IMR-90 (cell line): ENCODE measurements around the gene CD69. TPM values are rescaled to one million over a fixed set of nuclear protein-coding genes. Genes with fewer than 3 reads are reported as not detected.

Experiments
- ATAC-seq: fragments of 200-7000 bp; cut with Tn5 transposase; 2 replicates; pipeline ENCODE4 v1.9.1; 2020; ENCODE audit warnings: low read depth, mild to moderate bottlenecking, moderate library complexity
- BruUV-seq: library from RNA; stranded (reverse); fragments of 400-500 nt; replicated peaks from 2 replicates; lab custom pipeline; 2021; lab: Mats Ljungman, UMichigan
- CTCF ChIA-PET: fragments of 300-600 bp; formaldehyde crosslinking; extraction: SDS; loops from one replicate; lab custom pipeline; 2021; ENCODE audit warnings: antibody characterized with exemption; lab: Yijun Ruan, JAX
- POLR2A ChIA-PET: fragments of 300-600 bp; sonication (Branson Sonifier 250); formaldehyde crosslinking; loops from one replicate; lab custom pipeline; 2022; ENCODE audit warnings: antibody characterized with exemption; ENCODE audit not compliant: unreplicated experiment; lab: Charles Lee
- DNase-seq: peaks from one replicate; pipeline ENCODE4 v3.0.0; 2013
- H2AFZ ChIP-seq: replicated peaks from 2 replicates; pipeline ENCODE3; 2013; ENCODE audit warnings: low read length, mild to moderate bottlenecking; ENCODE audit not compliant: poor library complexity
- H2AK5ac ChIP-seq: 2 replicates; pipeline ENCODE4 v1.6.1; 2013; ENCODE audit warnings: low read depth, low read length, inconsistent platforms
- H2AK9ac ChIP-seq: replicated peaks from 2 replicates; pipeline ENCODE3; 2013; ENCODE audit warnings: mild to moderate bottlenecking, low read depth, low read length, moderate library complexity; ENCODE audit not compliant: poor library complexity
- H2BK120ac ChIP-seq: 2 replicates; pipeline ENCODE4 v1.6.1; 2013; ENCODE audit warnings: low read depth, low read length, inconsistent platforms
- H2BK15ac ChIP-seq: 3 replicates; pipeline ENCODE4 v1.6.1; 2013; ENCODE audit warnings: low read depth, low read length, inconsistent platforms
- H2BK20ac ChIP-seq: 2 replicates; pipeline ENCODE4 v1.6.1; 2013; ENCODE audit warnings: low read depth, mild to moderate bottlenecking, inconsistent platforms, low read length, moderate library complexity
- H2BK5ac ChIP-seq: 2 replicates; pipeline ENCODE4 v1.6.1; 2013; ENCODE audit warnings: mild to moderate bottlenecking, low read depth, low read length, inconsistent platforms; ENCODE audit not compliant: poor library complexity, severe bottlenecking
- H3K14ac ChIP-seq: replicated peaks from 2 replicates; pipeline ENCODE4 v1.6.1; 2013; ENCODE audit warnings: low read depth, low read length, inconsistent platforms
- H3K18ac ChIP-seq: 2 replicates; pipeline ENCODE4 v1.6.1; 2013; ENCODE audit warnings: low read depth, low read length, control low read depth
- H3K23ac ChIP-seq: 2 replicates; pipeline ENCODE4 v1.6.1; 2013; ENCODE audit warnings: low read depth, low read length, inconsistent platforms
- H3K27ac ChIP-seq: 2 replicates; pipeline ENCODE4 v1.5.1; 2013; ENCODE audit warnings: mild to moderate bottlenecking, control low read depth, low read length; ENCODE audit not compliant: insufficient read depth
- H3K27me3 ChIP-seq: 2 replicates; pipeline ENCODE4 v1.6.1; 2013; ENCODE audit warnings: low read length; ENCODE audit not compliant: control insufficient read depth, insufficient read depth
- H3K36me3 ChIP-seq: 2 replicates; pipeline ENCODE4 v1.6.1; 2013; ENCODE audit warnings: low read length, mixed read lengths; ENCODE audit not compliant: control insufficient read depth, insufficient read depth
- H3K4ac ChIP-seq: 2 replicates; pipeline ENCODE4 v1.6.1; 2013; ENCODE audit warnings: low read depth, low read length, inconsistent platforms
- H3K4me1 ChIP-seq: 2 replicates; pipeline ENCODE4 v1.6.1; 2013; ENCODE audit warnings: low read length, mixed read lengths; ENCODE audit not compliant: control insufficient read depth, insufficient read depth
- H3K4me2 ChIP-seq: 2 replicates; pipeline ENCODE4 v1.6.1; 2013; ENCODE audit warnings: low read depth, mild to moderate bottlenecking, control low read depth, low read length, moderate library complexity
- H3K4me3 ChIP-seq: 2 replicates; pipeline ENCODE4 v1.5.1; 2013; ENCODE audit warnings: low read depth, mild to moderate bottlenecking, control low read depth, low read length, moderate library complexity; ENCODE audit not compliant: insufficient read depth
- H3K56ac ChIP-seq: 2 replicates; pipeline ENCODE4 v1.6.1; 2013; ENCODE audit warnings: low read length, inconsistent platforms; ENCODE audit not compliant: insufficient read depth; ENCODE audit errors: extremely low read depth
- H3K79me1 ChIP-seq, 2 experiments: 2 replicates each; pipeline ENCODE4 v1.6.1; 2013; ENCODE audit warnings: low read length in 2 of 2, inconsistent platforms in 1 of 2, low read depth in 1 of 2
- H3K9ac ChIP-seq: 2 replicates; pipeline ENCODE4 v1.6.1; 2013; ENCODE audit warnings: low read depth, low read length, control low read depth
- H3K9me1 ChIP-seq: 2 replicates; pipeline ENCODE4 v1.6.1; 2013; ENCODE audit warnings: low read length, inconsistent platforms; ENCODE audit not compliant: insufficient read depth
- H3K9me3 ChIP-seq: 2 replicates; pipeline ENCODE4 v1.6.1; 2013; ENCODE audit warnings: low read length; ENCODE audit not compliant: control insufficient read depth, insufficient read depth
- H4K20me1 ChIP-seq: 2 replicates; pipeline ENCODE4 v1.6.1; 2013; ENCODE audit warnings: low read length, inconsistent platforms; ENCODE audit not compliant: insufficient read depth
- H4K5ac ChIP-seq: 2 replicates; pipeline ENCODE4 v1.6.1; 2013; ENCODE audit warnings: mild to moderate bottlenecking, low read depth, low read length, control low read depth
- H4K8ac ChIP-seq, 2 experiments: 2 replicates each; pipeline ENCODE4 v1.6.1; 2013; ENCODE audit warnings: low read depth in 2 of 2, low read length in 2 of 2, control low read depth in 1 of 2, inconsistent platforms in 1 of 2
- H4K91ac ChIP-seq: 2 replicates; pipeline ENCODE4 v1.6.1; 2013; ENCODE audit warnings: low read depth, low read length, inconsistent platforms; ENCODE audit not compliant: insufficient read depth
- BHLHE40 ChIP-seq: fragments of 150-350 bp; IDR thresholded peaks from 2 replicates; pipeline ENCODE4 v1.6.1; 2016; ENCODE audit warnings: mild to moderate bottlenecking, low read depth, low read length
- CEBPB ChIP-seq: IDR thresholded peaks from 2 replicates; pipeline ENCODE4 v1.6.1; 2012; ENCODE audit warnings: low read depth, low read length, improper control_type of control experiment
- CHD1 ChIP-seq: IDR thresholded peaks from 2 replicates; pipeline ENCODE4 v1.6.1; 2012; ENCODE audit warnings: low read depth, low read length, improper control_type of control experiment
- FOS ChIP-seq: fragments of 150-350 bp; IDR thresholded peaks from 2 replicates; pipeline ENCODE4 v1.6.1; 2016; ENCODE audit warnings: low read depth, low read length
- MAZ ChIP-seq: IDR thresholded peaks from 2 replicates; pipeline ENCODE4 v1.6.1; 2012; ENCODE audit warnings: low read depth, mild to moderate bottlenecking, low read length, improper control_type of control experiment, moderate library complexity, borderline replicate concordance
- MXI1 ChIP-seq: IDR thresholded peaks from 2 replicates; pipeline ENCODE4 v1.6.1; 2012; ENCODE audit warnings: low read depth, mild to moderate bottlenecking, low read length, moderate library complexity, borderline replicate concordance
- NFE2L2 ChIP-seq: fragments of 150-350 bp; IDR thresholded peaks from 2 replicates; pipeline ENCODE4 v1.6.1; 2016; ENCODE audit warnings: low read depth, mild to moderate bottlenecking, low read length
- POLR2A ChIP-seq: IDR thresholded peaks from 2 replicates; pipeline ENCODE4 v1.6.1; 2012; ENCODE audit warnings: mild to moderate bottlenecking, low read depth, low read length
- RAD21 ChIP-seq: IDR thresholded peaks from 2 replicates; pipeline ENCODE4 v1.6.1; 2012; ENCODE audit warnings: low read length, improper control_type of control experiment
- RCOR1 ChIP-seq: IDR thresholded peaks from 2 replicates; pipeline ENCODE4 v1.6.1; 2012; ENCODE audit warnings: mild to moderate bottlenecking, low read length, improper control_type of control experiment; ENCODE audit not compliant: insufficient replicate concordance
- RFX5 ChIP-seq: IDR thresholded peaks from 2 replicates; pipeline ENCODE4 v1.8.0; 2012; ENCODE audit warnings: low read depth, mild to moderate bottlenecking, low read length, moderate library complexity
- SMC3 ChIP-seq: fragments of 150-350 bp; IDR thresholded peaks from 2 replicates; pipeline ENCODE4 v1.6.1; 2016; ENCODE audit warnings: low read depth, mild to moderate bottlenecking, antibody characterized with exemption, low read length, moderate library complexity
- WGBS, 2 experiments: methylation state at CpG; one replicate each; pipeline versions ENCODE4 v1.1.5 to v1.1.7; 2013; ENCODE audit warnings: missing lambda C conversion rate in 2 of 2; ENCODE audit not compliant: insufficient read length in 1 of 2; ENCODE audit errors: extremely low coverage in 2 of 2; 5-methylcytosine and 5-hydroxymethylcytosine counted together
- dilution Hi-C: fragments of 300-500 bp; cut with HindIII; formaldehyde crosslinking; loops from one replicate; pipeline ENCODE4 v1.14.3; 2018; ENCODE audit warnings: low sequenced_read_pairs; ENCODE audit not compliant: unreplicated experiment
- in situ Hi-C: fragments of 300-500 bp; cut with MboI; formaldehyde crosslinking; loops from 3 replicates; pipeline ENCODE4 v1.14.3; 2019; ENCODE audit warnings: low sequenced_read_pairs, inconsistent platforms, mixed read lengths
- intact Hi-C: fragments of 100-400 bp; cut with micrococcal nuclease; formaldehyde crosslinking; loops from 2 replicates; pipeline ENCODE4 v1.10.0; 2022
- polyA plus RNA-seq, 3 experiments: library from polyadenylated mRNA; depleted of rRNA; stranded (reverse); fragments of >200 nt; gene quantifications; 2 replicates each; pipeline ENCODE4 v1.2.3, GENCODE V29; 2012; ENCODE audit warnings: low replicate concordance in 1 of 3
- total RNA-seq: library from RNA; depleted of rRNA; stranded (reverse); fragments of >200 nt; gene quantifications from 2 replicates; pipeline ENCODE4 v1.2.3, GENCODE V29; 2012
- TF ChIP-seq, protein P1 (sequence below): fragments of 150-350 bp; IDR thresholded peaks from 2 replicates; pipeline ENCODE4 v1.6.1; 2016; ENCODE audit warnings: low read depth, mild to moderate bottlenecking, low read length, moderate library complexity, borderline replicate concordance
- TF ChIP-seq, protein P2 (sequence below): fragments of 150-350 bp; IDR thresholded peaks from 2 replicates; pipeline ENCODE4 v1.6.1; 2017; ENCODE audit warnings: mild to moderate bottlenecking, antibody characterized with exemption, low read length, low read depth
- TF ChIP-seq, protein P3 (sequence below): conservative IDR thresholded peaks from 2 replicates; pipeline ENCODE4 v1.5.1; 2012; ENCODE audit warnings: mild to moderate bottlenecking, low read depth, low read length, improper control_type of control experiment

Gene CD69
- total and polyA plus RNA-seq, 2 of the 4 experiments (the other 2 are of a cell fraction) = not detected

DNA sequence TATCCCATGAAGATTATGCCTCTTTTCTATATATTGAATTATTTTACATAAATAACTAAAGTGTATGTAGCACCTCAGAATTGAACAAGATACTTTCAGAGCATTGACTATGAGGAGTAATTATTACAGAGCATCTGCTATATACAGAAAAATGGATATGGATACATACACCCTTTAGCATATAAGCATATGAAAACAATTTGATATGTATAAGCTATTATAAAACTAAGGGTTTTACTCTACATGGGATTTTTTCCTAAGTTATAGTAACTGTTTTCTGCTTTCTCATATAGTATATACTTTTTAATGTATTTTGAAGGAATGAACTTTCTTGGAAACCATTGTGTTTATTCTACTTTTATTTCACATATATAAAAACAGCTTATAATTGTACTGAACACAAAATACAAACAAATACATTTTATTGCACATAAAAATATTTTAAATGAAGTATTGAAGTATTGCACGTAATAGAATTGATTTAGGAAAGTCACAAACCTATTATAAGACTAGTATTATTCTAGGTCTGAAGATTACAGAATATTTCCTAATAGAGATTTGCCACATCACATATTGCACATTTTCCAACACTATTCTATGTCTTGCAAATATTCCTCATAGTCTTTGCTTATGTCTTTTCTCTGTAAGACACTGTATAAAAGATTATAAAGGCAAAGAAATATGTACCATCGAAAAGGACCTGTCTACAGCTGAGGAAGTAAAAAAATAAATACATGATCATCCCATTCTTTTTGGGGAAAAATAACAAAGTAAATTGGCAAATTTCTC is 8.4 kb downstream of the CD69 start:
- no peak for ATAC-seq
- no peak overlapping the region for H3K27ac ChIP-seq
- H3K9me3 ChIP-seq = no peaks in the 10 kb centered on the region
- H3K36me3 ChIP-seq = no peaks in the 10 kb centered on the region
- no peak overlapping the region for H3K14ac ChIP-seq
- no peaks in the 10 kb centered on the region for H3K9me1 ChIP-seq
- no peak overlapping the region for H3K56ac ChIP-seq
- H3K79me1 ChIP-seq = no peaks in the 10 kb centered on the region
- no peak overlapping the region for H3K23ac ChIP-seq
- no peak overlapping the region for H2BK120ac ChIP-seq
- H2AFZ ChIP-seq = no peak overlapping the region
- H2BK20ac ChIP-seq = no peak overlapping the region
- H4K91ac ChIP-seq = no peak overlapping the region
- no peak overlapping the region for H2AK5ac ChIP-seq
- H2AK9ac ChIP-seq = no peak overlapping the region
- DNase-seq = no peak
- no peak overlapping the region for H3K4me3 ChIP-seq
- H3K27me3 ChIP-seq = no peaks in the 10 kb centered on the region; the same call in 1 of the 2 replicates
- WGBS, 2 experiments = no CpG with 5 or more reads among the region's 2 CpGs
- no peak overlapping the region for H3K4ac ChIP-seq
- H3K4me1 ChIP-seq = no peaks in the 10 kb centered on the region
- no peak overlapping the region for H4K8ac ChIP-seq
- no peak overlapping the region for H3K4me2 ChIP-seq
- CTCF ChIA-PET = interaction anchor here (0.6 to 4.1 kb wide), 3 partner anchors 9 to 388 kb away, joined by 3 to 39 read pairs (median 3); no protein-coding TSS in a partner anchor
- no peak overlapping the region for H4K5ac ChIP-seq
- intact Hi-C loops (loop anchor here (5.0 kb wide), 3 partner anchors 260 to 440 kb away; partner anchors contain the start of genes CLEC12B and CLEC9A), dilution Hi-C loops (no loop called here), in situ Hi-C loops (no loop called here)
- no peaks in the 10 kb centered on the region for H4K20me1 ChIP-seq
- H3K18ac ChIP-seq = no peak overlapping the region
- no peak overlapping the region for H3K9ac ChIP-seq
- H2BK5ac ChIP-seq = no peak overlapping the region
- POLR2A ChIA-PET = no interaction called here
- no peak overlapping the region for H2BK15ac ChIP-seq
- no TSS peak for BruUV-seq
- no peak for TF ChIP-seq CHD1
- TF ChIP-seq, protein P1, sequence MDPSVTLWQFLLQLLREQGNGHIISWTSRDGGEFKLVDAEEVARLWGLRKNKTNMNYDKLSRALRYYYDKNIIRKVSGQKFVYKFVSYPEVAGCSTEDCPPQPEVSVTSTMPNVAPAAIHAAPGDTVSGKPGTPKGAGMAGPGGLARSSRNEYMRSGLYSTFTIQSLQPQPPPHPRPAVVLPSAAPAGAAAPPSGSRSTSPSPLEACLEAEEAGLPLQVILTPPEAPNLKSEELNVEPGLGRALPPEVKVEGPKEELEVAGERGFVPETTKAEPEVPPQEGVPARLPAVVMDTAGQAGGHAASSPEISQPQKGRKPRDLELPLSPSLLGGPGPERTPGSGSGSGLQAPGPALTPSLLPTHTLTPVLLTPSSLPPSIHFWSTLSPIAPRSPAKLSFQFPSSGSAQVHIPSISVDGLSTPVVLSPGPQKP = no peak
- TF ChIP-seq, protein P2, sequence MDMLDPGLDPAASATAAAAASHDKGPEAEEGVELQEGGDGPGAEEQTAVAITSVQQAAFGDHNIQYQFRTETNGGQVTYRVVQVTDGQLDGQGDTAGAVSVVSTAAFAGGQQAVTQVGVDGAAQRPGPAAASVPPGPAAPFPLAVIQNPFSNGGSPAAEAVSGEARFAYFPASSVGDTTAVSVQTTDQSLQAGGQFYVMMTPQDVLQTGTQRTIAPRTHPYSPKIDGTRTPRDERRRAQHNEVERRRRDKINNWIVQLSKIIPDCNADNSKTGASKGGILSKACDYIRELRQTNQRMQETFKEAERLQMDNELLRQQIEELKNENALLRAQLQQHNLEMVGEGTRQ = no peak
- TF ChIP-seq MAZ = no peak
- no peak for TF ChIP-seq RFX5
- TF ChIP-seq SMC3 = no peak
- TF ChIP-seq NFE2L2 = no peak
- TF ChIP-seq, protein P3, sequence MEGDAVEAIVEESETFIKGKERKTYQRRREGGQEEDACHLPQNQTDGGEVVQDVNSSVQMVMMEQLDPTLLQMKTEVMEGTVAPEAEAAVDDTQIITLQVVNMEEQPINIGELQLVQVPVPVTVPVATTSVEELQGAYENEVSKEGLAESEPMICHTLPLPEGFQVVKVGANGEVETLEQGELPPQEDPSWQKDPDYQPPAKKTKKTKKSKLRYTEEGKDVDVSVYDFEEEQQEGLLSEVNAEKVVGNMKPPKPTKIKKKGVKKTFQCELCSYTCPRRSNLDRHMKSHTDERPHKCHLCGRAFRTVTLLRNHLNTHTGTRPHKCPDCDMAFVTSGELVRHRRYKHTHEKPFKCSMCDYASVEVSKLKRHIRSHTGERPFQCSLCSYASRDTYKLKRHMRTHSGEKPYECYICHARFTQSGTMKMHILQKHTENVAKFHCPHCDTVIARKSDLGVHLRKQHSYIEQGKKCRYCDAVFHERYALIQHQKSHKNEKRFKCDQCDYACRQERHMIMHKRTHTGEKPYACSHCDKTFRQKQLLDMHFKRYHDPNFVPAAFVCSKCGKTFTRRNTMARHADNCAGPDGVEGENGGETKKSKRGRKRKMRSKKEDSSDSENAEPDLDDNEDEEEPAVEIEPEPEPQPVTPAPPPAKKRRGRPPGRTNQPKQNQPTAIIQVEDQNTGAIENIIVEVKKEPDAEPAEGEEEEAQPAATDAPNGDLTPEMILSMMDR = no peak
- no peak for TF ChIP-seq POLR2A
- no peak for TF ChIP-seq FOS
- TF ChIP-seq MXI1 = no peak
- TF ChIP-seq CEBPB = no peak
- TF ChIP-seq RCOR1 = no peak
- no peak for TF ChIP-seq RAD21
- no peak for TF ChIP-seq BHLHE40
